DND-41 (cell line): ENCODE results near the gene YIPF5.

Experiments used
- ATAC-seq: fragments of 200-7000 bp; cut with Tn5 transposase; 3 replicates; pipeline ENCODE4 v1.9.1; 2021; ENCODE audit warnings: low read depth; ENCODE audit not compliant: insufficient read depth
- DNase-seq: peaks from one replicate; pipeline ENCODE4 v3.0.0-alpha.2; 2020
- H2AFZ ChIP-seq: 2 replicates; pipeline ENCODE4 v1.6.0; 2012; ENCODE audit warnings: low read depth, low read length
- H3K27ac ChIP-seq: 2 replicates; pipeline ENCODE4 v1.5.1; 2012; ENCODE audit warnings: low read length, inconsistent platforms
- H3K27me3 ChIP-seq: fragments of 200-600 bp; sonication (generic); 2 replicates; pipeline ENCODE4 v1.6.0; 2012; ENCODE audit warnings: low read length, mild to moderate bottlenecking, inconsistent platforms; ENCODE audit not compliant: insufficient read depth, poor library complexity
- H3K36me3 ChIP-seq: 2 replicates; pipeline ENCODE4 v1.5.1; 2012; ENCODE audit warnings: low read length, inconsistent platforms; ENCODE audit not compliant: insufficient read depth
- H3K4me1 ChIP-seq: 2 replicates; pipeline ENCODE4 v1.5.1; 2012; ENCODE audit warnings: mild to moderate bottlenecking, low read length; ENCODE audit not compliant: insufficient read depth
- H3K4me2 ChIP-seq: 2 replicates; pipeline ENCODE4 v1.6.0; 2012; ENCODE audit warnings: mild to moderate bottlenecking, moderate library complexity, low read length, inconsistent platforms; ENCODE audit not compliant: insufficient read depth
- H3K4me3 ChIP-seq, 2 experiments: fragments of 200-600 bp in 1 of 2; shearing (Covaris generic) in 1 of 2; 2 replicates each; pipeline ENCODE4 v1.5.1; 2012 to 2016; ENCODE audit warnings: inconsistent platforms in 2 of 2, low read length in 2 of 2, mild to moderate bottlenecking in 2 of 2, low read depth in 1 of 2, moderate library complexity in 1 of 2
- H3K79me2 ChIP-seq: 2 replicates; pipeline ENCODE4 v1.6.0; 2012; ENCODE audit warnings: low read length, inconsistent platforms; ENCODE audit not compliant: insufficient read depth
- H3K9ac ChIP-seq: 2 replicates; pipeline ENCODE4 v1.6.0; 2012; ENCODE audit warnings: low read depth, mild to moderate bottlenecking, inconsistent platforms, low read length, moderate library complexity
- H3K9me3 ChIP-seq: 2 replicates; pipeline ENCODE4 v1.5.1; 2012; ENCODE audit warnings: low read length, moderate library complexity, mild to moderate bottlenecking, inconsistent platforms; ENCODE audit not compliant: insufficient read depth, severe bottlenecking
- H4K20me1 ChIP-seq: 2 replicates; pipeline ENCODE4 v1.6.0; 2012; ENCODE audit warnings: low read length; ENCODE audit not compliant: insufficient read depth
- CTCF ChIP-seq: IDR thresholded peaks from 2 replicates; pipeline ENCODE4 v1.5.1; 2012; ENCODE audit warnings: borderline replicate concordance, low read length, moderate library complexity, mild to moderate bottlenecking; ENCODE audit not compliant: poor library complexity, severe bottlenecking; ENCODE audit errors: extremely low read depth
- EZH2 ChIP-seq: IDR thresholded peaks from 3 replicates; pipeline ENCODE4 v1.6.1; 2012; ENCODE audit warnings: borderline replicate concordance, low read depth, mild to moderate bottlenecking, moderate library complexity, low read length, inconsistent platforms; ENCODE audit not compliant: severe bottlenecking

Gene YIPF5

GRCh38 chr5:144131261-144131660 is 39.2 kb downstream of the YIPF5 start:
- Histone ChIP-seq H4K20me1 (no peaks in the 10 kb centered on the region), H3K4me2 (no peak overlapping the region), H3K4me1 (no peaks in the 10 kb centered on the region), H3K4me3 (no peak overlapping the region), H3K27ac (no peak overlapping the region), H3K27me3 (peaks cover 5% of the 10 kb centered on the region), H3K9ac (no peak overlapping the region), H3K9me3 (no peaks in the 10 kb centered on the region), H3K36me3 (no peaks in the 10 kb centered on the region), H2AFZ (no peak overlapping the region), H3K79me2 (no peaks in the 10 kb centered on the region)
- ATAC-seq (no peak), DNase-seq (no peak)
- TF ChIP-seq CTCF (no peak), EZH2 (no peak)

GRCh38 chr5:144130306-144130705 is 40.2 kb downstream of the YIPF5 start:
- H3K4me1 ChIP-seq = no peaks in the 10 kb centered on the region
- H4K20me1 ChIP-seq = no peaks in the 10 kb centered on the region
- no peak overlapping the region for H3K27ac ChIP-seq
- ATAC-seq (no peak), DNase-seq (no peak)
- no peak overlapping the region for H3K9ac ChIP-seq
- H2AFZ ChIP-seq = no peak overlapping the region
- peaks cover 5% of the 10 kb centered on the region for H3K27me3 ChIP-seq
- H3K36me3 ChIP-seq = no peaks in the 10 kb centered on the region
- no peak overlapping the region for H3K4me3 ChIP-seq
- no peaks in the 10 kb centered on the region for H3K9me3 ChIP-seq
- TF ChIP-seq EZH2 (no peak), CTCF (no peak)
- no peak overlapping the region for H3K4me2 ChIP-seq
- no peaks in the 10 kb centered on the region for H3K79me2 ChIP-seq

- no peaks in the 10 kb centered on the region for H4K20me1 ChIP-seq
- no peak overlapping the region for H3K9ac ChIP-seq
- no peak overlapping the region for H3K4me2 ChIP-seq
- H3K36me3 ChIP-seq = no peaks in the 10 kb centered on the region
- no peak for TF ChIP-seq CTCF
- no peak for TF ChIP-seq EZH2
- DNase-seq = no peak
- H2AFZ ChIP-seq = no peak overlapping the region
- H3K79me2 ChIP-seq = no peaks in the 10 kb centered on the region
- no peak overlapping the region for H3K4me3 ChIP-seq
- ATAC-seq = no peak
- no peak overlapping the region for H3K27ac ChIP-seq
- H3K4me1 ChIP-seq = no peaks in the 10 kb centered on the region
- H3K9me3 ChIP-seq = no peaks in the 10 kb centered on the region
- H3K27me3 ChIP-seq = peaks cover 5% of the 10 kb centered on the region
Measured at GRCh38 chr5:144128844-144129243, 41.6 kb downstream of the YIPF5 start.

- peaks cover 6% of the 10 kb centered on the region for H3K27me3 ChIP-seq
- H3K4me3 ChIP-seq = no peak overlapping the region
- H3K36me3 ChIP-seq = no peaks in the 10 kb centered on the region
- no peaks in the 10 kb centered on the region for H4K20me1 ChIP-seq
- H3K4me1 ChIP-seq = no peaks in the 10 kb centered on the region
- H3K27ac ChIP-seq = no peak overlapping the region
- no peaks in the 10 kb centered on the region for H3K9me3 ChIP-seq
- DNase-seq (no peak), ATAC-seq (no peak)
- no peak overlapping the region for H2AFZ ChIP-seq
- no peak for TF ChIP-seq CTCF
- no peak for TF ChIP-seq EZH2
- H3K79me2 ChIP-seq = no peaks in the 10 kb centered on the region
- H3K4me2 ChIP-seq = no peak overlapping the region
- H3K9ac ChIP-seq = no peak overlapping the region
Measured at GRCh38 chr5:144126707-144127106, 43.8 kb downstream of the YIPF5 start.
